ENCODE data around the gene ITPRIP.

Gene ITPRIP

DNA sequence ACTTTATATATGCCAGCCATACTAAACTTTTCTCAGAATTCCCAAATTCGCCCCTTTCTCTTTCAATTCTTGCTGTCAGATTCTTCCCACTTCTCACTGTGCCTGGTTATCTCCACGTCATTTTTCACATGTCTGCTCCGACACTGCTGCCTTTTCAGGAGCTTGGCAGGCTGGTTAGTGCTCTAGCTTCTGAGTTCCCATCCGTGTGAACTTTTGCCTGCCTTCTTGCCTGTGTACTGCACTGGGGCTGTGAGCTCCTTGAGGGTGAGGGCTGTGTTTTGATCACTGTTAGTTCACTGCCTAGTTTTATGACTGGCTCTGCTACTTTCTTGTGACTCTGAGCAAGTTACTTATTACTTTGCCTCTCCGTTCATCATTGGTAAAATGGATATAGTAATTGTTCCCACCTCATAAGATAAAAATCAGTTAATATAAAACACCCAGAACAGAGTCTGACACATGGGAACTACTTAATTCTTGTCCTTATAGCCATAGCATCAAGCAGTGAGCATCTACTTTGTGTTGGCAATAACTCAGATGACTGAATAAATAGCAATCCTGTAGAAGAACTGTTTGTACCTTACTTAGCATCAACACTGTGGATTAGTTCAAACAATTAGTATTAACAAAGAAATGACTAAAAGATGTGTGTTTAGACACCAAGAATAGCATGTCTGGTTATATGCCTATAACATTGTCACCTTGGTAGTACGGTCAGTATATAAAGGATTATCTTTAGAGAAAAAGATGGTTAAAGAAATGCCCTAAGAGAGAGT is 78.1 kb downstream of the ITPRIP start:
- no peak overlapping the region for H3K4me3 ChIP-seq (ENCODE audit: low read depth, low read length)
- H3K36me3 ChIP-seq (ENCODE audit: control insufficient read depth in 2 of 2, insufficient read depth in 1 of 2, low read length in 2 of 2) = peaks cover 62 to 87% of the 10 kb centered on the region in 2 experiments
- H3K4me1 ChIP-seq (ENCODE audit: control insufficient read depth, insufficient read depth, low read length) = peaks cover 3% of the 10 kb centered on the region; the same call in 1 of the 2 replicates
- CTCF ChIA-PET = interaction anchor here (0.6 to 2.3 kb wide), 5 partner anchors 13 to 859 kb away, joined by 3 to 5 read pairs (median 5); no protein-coding TSS in a partner anchor
- 0 out of 2 replicates have a peak, but pooled peaks have one; percentile 51 for TF ChIP-seq PRDM1 (tag by site-specific recombination; IDR thresholded peaks at IDR 0.05)
- TF ChIP-seq CTCF (tag by site-specific recombination; IDR thresholded peaks at IDR 0.05) = no peak
- TF ChIP-seq, protein P1, sequence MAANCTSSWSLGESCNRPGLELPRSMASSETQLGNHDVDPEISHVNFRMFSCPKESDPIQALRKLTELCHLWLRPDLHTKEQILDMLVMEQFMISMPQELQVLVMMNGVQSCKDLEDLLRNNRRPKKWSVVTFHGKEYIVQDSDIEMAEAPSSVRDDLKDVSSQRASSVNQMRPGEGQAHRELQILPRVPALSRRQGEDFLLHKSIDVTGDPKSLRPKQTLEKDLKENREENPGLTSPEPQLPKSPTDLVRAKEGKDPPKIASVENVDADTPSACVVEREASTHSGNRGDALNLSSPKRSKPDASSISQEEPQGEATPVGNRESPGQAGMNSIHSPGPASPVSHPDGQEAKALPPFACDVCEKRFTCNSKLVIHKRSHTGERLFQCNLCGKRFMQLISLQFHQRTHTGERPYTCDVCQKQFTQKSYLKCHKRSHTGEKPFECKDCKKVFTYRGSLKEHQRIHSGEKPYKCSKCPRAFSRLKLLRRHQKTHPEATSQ (tag by site-specific recombination; IDR thresholded peaks at IDR 0.05) = no peak
- TF ChIP-seq ZNF169 (tag by site-specific recombination; IDR thresholded peaks at IDR 0.05) = no peak
- POLR2A ChIA-PET = no interaction called here
- H3K27ac ChIP-seq (ENCODE audit: extremely low read depth, low read depth, low read length) = no peak overlapping the region
- H3K9me3 ChIP-seq (ENCODE audit: control insufficient read depth, insufficient read depth, low read depth, low read length) = no peaks in the 10 kb centered on the region
